Measurements from ENCODE around the gene ANKRD44. TPM values are rescaled to one million over a fixed set of nuclear protein-coding genes. Genes with fewer than 3 reads are reported as not detected.

ANKRD44 gene
- total RNA-seq, 1 experiment from 2014 or later: 7.8 TPM

DNA sequence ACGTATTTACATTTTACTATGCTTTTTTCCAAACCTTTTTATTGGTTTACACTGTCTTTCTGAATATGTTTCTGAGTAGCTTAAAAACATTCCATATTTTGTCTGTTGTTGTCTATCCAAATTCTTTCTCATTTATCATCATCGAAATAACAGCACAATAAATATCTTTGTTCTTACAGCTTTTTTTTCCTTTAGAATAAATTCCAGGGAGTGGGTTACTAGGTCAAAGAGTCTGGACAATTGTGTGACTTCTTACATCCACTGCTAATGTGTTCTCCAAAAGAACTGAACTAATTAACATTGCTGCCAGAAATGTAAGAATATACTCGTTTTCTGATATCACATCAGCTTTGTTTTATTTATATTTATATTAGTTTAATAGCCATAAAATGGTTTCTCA, 59.4 kb downstream of the ANKRD44 start:
- Histone ChIP-seq H3K4me1 (ENCODE audit: control insufficient read depth, insufficient read depth, low read length) (no peaks in the 10 kb centered on the region), H3K9me3 (ENCODE audit: control insufficient read depth, insufficient read depth, low read depth, low read length) (no peaks in the 10 kb centered on the region), H3K27me3 (ENCODE audit: control insufficient read depth, insufficient read depth, low read length) (no peaks in the 10 kb centered on the region), H3K36me3 (ENCODE audit: control insufficient read depth, insufficient read depth, low read length) (no peaks in the 10 kb centered on the region), H3K4me3 (ENCODE audit: low read depth in 2 of 2, low read length in 2 of 2) (no peak overlapping the region), H3K27ac (ENCODE audit: low read length) (no peak overlapping the region)
- no TSS peak for BruUV-seq (replicated peaks)
- intact Hi-C loops (cut with micrococcal nuclease; ENCODE audit: unreplicated experiment): no loop called here
- no peak for TF ChIP-seq SIN3A (IDR thresholded peaks at IDR 0.05; ENCODE audit: borderline replicate concordance, insufficient read depth, low read depth, low read length)
- TF ChIP-seq, protein P1, sequence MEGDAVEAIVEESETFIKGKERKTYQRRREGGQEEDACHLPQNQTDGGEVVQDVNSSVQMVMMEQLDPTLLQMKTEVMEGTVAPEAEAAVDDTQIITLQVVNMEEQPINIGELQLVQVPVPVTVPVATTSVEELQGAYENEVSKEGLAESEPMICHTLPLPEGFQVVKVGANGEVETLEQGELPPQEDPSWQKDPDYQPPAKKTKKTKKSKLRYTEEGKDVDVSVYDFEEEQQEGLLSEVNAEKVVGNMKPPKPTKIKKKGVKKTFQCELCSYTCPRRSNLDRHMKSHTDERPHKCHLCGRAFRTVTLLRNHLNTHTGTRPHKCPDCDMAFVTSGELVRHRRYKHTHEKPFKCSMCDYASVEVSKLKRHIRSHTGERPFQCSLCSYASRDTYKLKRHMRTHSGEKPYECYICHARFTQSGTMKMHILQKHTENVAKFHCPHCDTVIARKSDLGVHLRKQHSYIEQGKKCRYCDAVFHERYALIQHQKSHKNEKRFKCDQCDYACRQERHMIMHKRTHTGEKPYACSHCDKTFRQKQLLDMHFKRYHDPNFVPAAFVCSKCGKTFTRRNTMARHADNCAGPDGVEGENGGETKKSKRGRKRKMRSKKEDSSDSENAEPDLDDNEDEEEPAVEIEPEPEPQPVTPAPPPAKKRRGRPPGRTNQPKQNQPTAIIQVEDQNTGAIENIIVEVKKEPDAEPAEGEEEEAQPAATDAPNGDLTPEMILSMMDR (IDR thresholded peaks at IDR 0.05): no peak
- no peak for TF ChIP-seq TCF7L2 (IDR thresholded peaks at IDR 0.05; ENCODE audit: low read depth, low read length)
- TF ChIP-seq, protein P2, sequence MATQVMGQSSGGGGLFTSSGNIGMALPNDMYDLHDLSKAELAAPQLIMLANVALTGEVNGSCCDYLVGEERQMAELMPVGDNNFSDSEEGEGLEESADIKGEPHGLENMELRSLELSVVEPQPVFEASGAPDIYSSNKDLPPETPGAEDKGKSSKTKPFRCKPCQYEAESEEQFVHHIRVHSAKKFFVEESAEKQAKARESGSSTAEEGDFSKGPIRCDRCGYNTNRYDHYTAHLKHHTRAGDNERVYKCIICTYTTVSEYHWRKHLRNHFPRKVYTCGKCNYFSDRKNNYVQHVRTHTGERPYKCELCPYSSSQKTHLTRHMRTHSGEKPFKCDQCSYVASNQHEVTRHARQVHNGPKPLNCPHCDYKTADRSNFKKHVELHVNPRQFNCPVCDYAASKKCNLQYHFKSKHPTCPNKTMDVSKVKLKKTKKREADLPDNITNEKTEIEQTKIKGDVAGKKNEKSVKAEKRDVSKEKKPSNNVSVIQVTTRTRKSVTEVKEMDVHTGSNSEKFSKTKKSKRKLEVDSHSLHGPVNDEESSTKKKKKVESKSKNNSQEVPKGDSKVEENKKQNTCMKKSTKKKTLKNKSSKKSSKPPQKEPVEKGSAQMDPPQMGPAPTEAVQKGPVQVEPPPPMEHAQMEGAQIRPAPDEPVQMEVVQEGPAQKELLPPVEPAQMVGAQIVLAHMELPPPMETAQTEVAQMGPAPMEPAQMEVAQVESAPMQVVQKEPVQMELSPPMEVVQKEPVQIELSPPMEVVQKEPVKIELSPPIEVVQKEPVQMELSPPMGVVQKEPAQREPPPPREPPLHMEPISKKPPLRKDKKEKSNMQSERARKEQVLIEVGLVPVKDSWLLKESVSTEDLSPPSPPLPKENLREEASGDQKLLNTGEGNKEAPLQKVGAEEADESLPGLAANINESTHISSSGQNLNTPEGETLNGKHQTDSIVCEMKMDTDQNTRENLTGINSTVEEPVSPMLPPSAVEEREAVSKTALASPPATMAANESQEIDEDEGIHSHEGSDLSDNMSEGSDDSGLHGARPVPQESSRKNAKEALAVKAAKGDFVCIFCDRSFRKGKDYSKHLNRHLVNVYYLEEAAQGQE (IDR thresholded peaks at IDR 0.05; ENCODE audit: insufficient read depth in 1 of 2, low read depth in 2 of 2, low read length in 1 of 2): no peak
- no peak for TF ChIP-seq POLR2AphosphoS5 (IDR thresholded peaks at IDR 0.05; ENCODE audit: low read depth, low read length)
- in situ Hi-C loops (cut with HindIII; ENCODE audit: low pct_unique_long_range_greater_than_20kb, low sequenced_read_pairs): no loop called here
- ATAC-seq (no peak), DNase-seq (ENCODE audit: low read depth, low spot score) (no peak)
- ChIA-PET POLR2A (no interaction called here), CTCF (no interaction called here)

DNA sequence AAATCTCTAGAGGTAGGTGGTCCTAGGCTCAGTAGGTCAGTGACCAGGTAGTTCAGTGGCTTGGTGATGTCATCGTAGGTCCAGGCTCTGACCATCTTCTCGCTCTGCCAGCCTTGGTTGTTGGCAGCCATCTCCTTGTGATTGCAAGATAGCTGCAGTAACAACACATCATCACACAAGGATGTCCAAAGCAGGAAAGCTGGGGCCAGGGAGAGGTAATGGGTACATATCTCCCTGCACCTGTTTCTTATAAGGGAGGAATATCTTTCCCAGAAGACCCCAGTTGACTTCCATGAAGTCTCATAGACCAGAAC, 60.5 kb downstream of the ANKRD44 start:
- CTCF ChIA-PET: no interaction called here
- H3K4me1 ChIP-seq (ENCODE audit: control insufficient read depth, insufficient read depth, low read length): no peaks in the 10 kb centered on the region
- no peak overlapping the region for H3K4me3 ChIP-seq (ENCODE audit: low read depth in 2 of 2, low read length in 2 of 2)
- no TSS peak for BruUV-seq (replicated peaks)
- intact Hi-C loops (cut with micrococcal nuclease; ENCODE audit: unreplicated experiment) (no loop called here), in situ Hi-C loops (cut with HindIII; ENCODE audit: low pct_unique_long_range_greater_than_20kb, low sequenced_read_pairs) (no loop called here)
- H3K27me3 ChIP-seq (ENCODE audit: control insufficient read depth, insufficient read depth, low read length): no peaks in the 10 kb centered on the region
- TF ChIP-seq, protein P1 (IDR thresholded peaks at IDR 0.05): no peak
- TF ChIP-seq POLR2AphosphoS5 (IDR thresholded peaks at IDR 0.05; ENCODE audit: low read depth, low read length): no peak
- TF ChIP-seq SIN3A (IDR thresholded peaks at IDR 0.05; ENCODE audit: borderline replicate concordance, insufficient read depth, low read depth, low read length): no peak
- TF ChIP-seq, protein P2 (IDR thresholded peaks at IDR 0.05; ENCODE audit: insufficient read depth in 1 of 2, low read depth in 2 of 2, low read length in 1 of 2): no peak
- TF ChIP-seq TCF7L2 (IDR thresholded peaks at IDR 0.05; ENCODE audit: low read depth, low read length): no peak
- no peaks in the 10 kb centered on the region for H3K36me3 ChIP-seq (ENCODE audit: control insufficient read depth, insufficient read depth, low read length)
- POLR2A ChIA-PET: no interaction called here
- no peaks in the 10 kb centered on the region for H3K9me3 ChIP-seq (ENCODE audit: control insufficient read depth, insufficient read depth, low read depth, low read length)
- DNase-seq (ENCODE audit: low read depth, low spot score): no peak
- no peak overlapping the region for H3K27ac ChIP-seq (ENCODE audit: low read length)
- ATAC-seq: no peak
